ENCODE measurements around the gene PAK1. TPM values are rescaled to one million over a fixed set of nuclear protein-coding genes. Genes with fewer than 3 reads are reported as not detected.
"Not testable (repeated sequence)": the region's sequence is repeated elsewhere in the genome, so short reads cannot be mapped to it uniquely, and the experiment has no call there.

The PAK1 gene
- total RNA-seq, 1 donor from 2014 or later, result 58.3 TPM

- Mint-ChIP-seq H3K4me3 (ENCODE audit: unreplicated experiment) (no peak overlapping the region), H3K36me3 (ENCODE audit: low read depth, unreplicated experiment) (no peaks in the 10 kb centered on the region), H3K27ac (ENCODE audit: unreplicated experiment) (no peak overlapping the region), H3K27me3 (ENCODE audit: unreplicated experiment) (peaks cover 1% of the 10 kb centered on the region), H3K4me1 (ENCODE audit: unreplicated experiment) (no peaks in the 10 kb centered on the region), H3K9me3 (ENCODE audit: unreplicated experiment) (no peaks in the 10 kb centered on the region)
- no peak for DNase-seq (ENCODE audit: low spot score)
- no peak for TF ChIP-seq CTCF (IDR thresholded peaks at IDR 0.05; ENCODE audit: unreplicated experiment)
Measured at GRCh38 chr11:77302752-77303151, 171.1 kb downstream of the PAK1 start.

GRCh38 chr11:77301510-77301909, 172.4 kb downstream of the PAK1 start, which contains the start of gene GDPD4:
Gene GDPD4, minus strand, starts transcription at chr11:77301686. Its CDS starts 16,549 bp downstream, at chr11:77285137.
- H3K27ac Mint-ChIP-seq (ENCODE audit: unreplicated experiment), result no peak within 1 kb of the TSS
- no peak within 1 kb of the TSS for H3K4me3 Mint-ChIP-seq (ENCODE audit: unreplicated experiment)
- DNase-seq (ENCODE audit: low spot score), result no peak
- no peaks in the 10 kb centered on the region for H3K4me1 Mint-ChIP-seq (ENCODE audit: unreplicated experiment)
- no peak for TF ChIP-seq CTCF (IDR thresholded peaks at IDR 0.05; ENCODE audit: unreplicated experiment)
- no peaks in the 10 kb centered on the region for H3K36me3 Mint-ChIP-seq (ENCODE audit: low read depth, unreplicated experiment)
- peaks cover 1% of the 10 kb centered on the region for H3K27me3 Mint-ChIP-seq (ENCODE audit: unreplicated experiment)
- no peaks in the 10 kb centered on the region for H3K9me3 Mint-ChIP-seq (ENCODE audit: unreplicated experiment)

- no peak for TF ChIP-seq CTCF (IDR thresholded peaks at IDR 0.05; ENCODE audit: unreplicated experiment)
- Mint-ChIP-seq H3K4me3 (ENCODE audit: unreplicated experiment) (no peak overlapping the region), H3K27ac (ENCODE audit: unreplicated experiment) (no peak overlapping the region)
Measured at GRCh38 chr11:77300695-77301094, 173.2 kb downstream of the PAK1 start.

GRCh38 chr11:77300028-77300427, 173.9 kb downstream of the PAK1 start:
- not testable (repeated sequence) for DNase-seq (ENCODE audit: low spot score); H3K9me3 Mint-ChIP-seq (ENCODE audit: unreplicated experiment); H3K27me3 Mint-ChIP-seq (ENCODE audit: unreplicated experiment); H3K36me3 Mint-ChIP-seq (ENCODE audit: low read depth, unreplicated experiment); H3K27ac Mint-ChIP-seq (ENCODE audit: unreplicated experiment); H3K4me1 Mint-ChIP-seq (ENCODE audit: unreplicated experiment); H3K4me3 Mint-ChIP-seq (ENCODE audit: unreplicated experiment)

More at GRCh38 chr11:77300695-77301094, 173.2 kb downstream of the PAK1 start:
- no peak for DNase-seq (ENCODE audit: low spot score)
- no peaks in the 10 kb centered on the region for H3K36me3 Mint-ChIP-seq (ENCODE audit: low read depth, unreplicated experiment)
- H3K9me3 Mint-ChIP-seq (ENCODE audit: unreplicated experiment), result no peaks in the 10 kb centered on the region
- H3K27me3 Mint-ChIP-seq (ENCODE audit: unreplicated experiment), result peaks cover 1% of the 10 kb centered on the region
- no peaks in the 10 kb centered on the region for H3K4me1 Mint-ChIP-seq (ENCODE audit: unreplicated experiment)

GRCh38 chr11:77299528-77299993, 174.3 kb downstream of the PAK1 start:
- Mint-ChIP-seq H3K36me3 (ENCODE audit: low read depth, unreplicated experiment) (no peaks in the 10 kb centered on the region), H3K4me1 (ENCODE audit: unreplicated experiment) (no peaks in the 10 kb centered on the region), H3K27me3 (ENCODE audit: unreplicated experiment) (peaks cover 1% of the 10 kb centered on the region), H3K27ac (ENCODE audit: unreplicated experiment) (no peak overlapping the region), H3K9me3 (ENCODE audit: unreplicated experiment) (no peaks in the 10 kb centered on the region), H3K4me3 (ENCODE audit: unreplicated experiment) (no peak overlapping the region)
- TF ChIP-seq CTCF (IDR thresholded peaks at IDR 0.05; ENCODE audit: unreplicated experiment), result no peak
- no peak for DNase-seq (ENCODE audit: low spot score)
